ENCODE measurements around the gene ZSWIM1. TPM values are rescaled to one million over a fixed set of nuclear protein-coding genes. Genes with fewer than 3 reads are reported as not detected.

Gene ZSWIM1
- total and polyA plus RNA-seq, 2 of the 13 experiments (the other 11 are each of a cell fraction or from before 2014, with no cell fraction given): 9.5 to 11.7 TPM

- peak; percentile 36; the same call in 1 of the 2 replicates for TF ChIP-seq HNF1B (CRISPR knock-in tag; IDR thresholded peaks at IDR 0.05)
- TF ChIP-seq JUND (CRISPR knock-in tag; IDR thresholded peaks at IDR 0.05): no peak
- TF ChIP-seq TBL1XR1 (IDR thresholded peaks at IDR 0.05; ENCODE audit: borderline replicate concordance, low read length, partially characterized antibody): no peak
- TF ChIP-seq PHF21A (CRISPR knock-in tag; IDR thresholded peaks at IDR 0.05): no peak
- no peak for TF ChIP-seq FOXP1 (IDR thresholded peaks at IDR 0.05)
- peak; percentile 65 for TF ChIP-seq FOXP1 (CRISPR knock-in tag; IDR thresholded peaks at IDR 0.05)
- TF ChIP-seq ZNF280D (CRISPR knock-in tag; IDR thresholded peaks at IDR 0.05): peak; percentile 31; the same call in 1 of the 2 replicates
- TF ChIP-seq STAT5B (CRISPR knock-in tag; IDR thresholded peaks at IDR 0.05): no peak
- TF ChIP-seq FOXO4 (CRISPR knock-in tag; conservative IDR thresholded peaks at IDR 0.05): 0 out of 2 replicates have a peak, but pooled peaks have one; percentile 90
- peak; percentile 59 for TF ChIP-seq GATAD2A (CRISPR knock-in tag; IDR thresholded peaks at IDR 0.05)
- TF ChIP-seq ATF2 (CRISPR knock-in tag; IDR thresholded peaks at IDR 0.05): no peak
- no peak for TF ChIP-seq SRSF9 (IDR thresholded peaks at IDR 0.05; ENCODE audit: borderline replicate concordance, insufficient read depth, low read depth, low read length, poor library complexity, severe bottlenecking)
- peak; percentile 10; the same call in 1 of the 2 replicates for TF ChIP-seq ZNF788 (CRISPR knock-in tag; IDR thresholded peaks at IDR 0.05; ENCODE audit: borderline replicate concordance)
- TF ChIP-seq RARA (CRISPR knock-in tag; IDR thresholded peaks at IDR 0.05): peak; percentile 53
- no peak for TF ChIP-seq CHD2 (IDR thresholded peaks at IDR 0.05; ENCODE audit: low read depth, low read length)
- TF ChIP-seq ATM (IDR thresholded peaks at IDR 0.05; ENCODE audit: borderline replicate concordance): no peak
- no peak for TF ChIP-seq ZNF329 (CRISPR knock-in tag; IDR thresholded peaks at IDR 0.05; ENCODE audit: low read depth)
- 0 out of 2 replicates have a peak, but pooled peaks have one; percentile 8 for TF ChIP-seq GFI1 (CRISPR knock-in tag; IDR thresholded peaks at IDR 0.05; ENCODE audit: borderline replicate concordance)
- TF ChIP-seq ZXDC (CRISPR knock-in tag; IDR thresholded peaks at IDR 0.05): no peak
Measured at GRCh38 chr20:45919542-45920399, 38.7 kb downstream of the ZSWIM1 start (continued).
